GM23338 (cell line): ENCODE measurements around the gene DUSP8. TPM values are rescaled to one million over a fixed set of nuclear protein-coding genes. Genes with fewer than 3 reads are reported as not detected.

Source experiments
- ATAC-seq: fragments of 200-7000 bp; cut with Tn5 transposase; 3 replicates; pipeline ENCODE4 v1.9.1; 2020
- DNase-seq: peaks from one replicate; pipeline ENCODE4 v3.0.0-alpha.2; 2015; ENCODE audit warnings: low spot score
- H2AFZ ChIP-seq: fragments of 200-600 bp; sonication (generic); 2 replicates; pipeline ENCODE4 v1.8.0; 2016; ENCODE audit warnings: antibody characterized with exemption, mild to moderate bottlenecking, moderate library complexity
- H3F3A ChIP-seq: fragments of 200-600 bp; sonication (generic); replicated peaks from 2 replicates; pipeline ENCODE4 v1.8.0; 2017; ENCODE audit warnings: antibody characterized with exemption, mixed run types, low read depth
- H3K27ac ChIP-seq: fragments of 200-600 bp; sonication (generic); 2 replicates; pipeline ENCODE4 v1.6.1; 2016; ENCODE audit warnings: low read depth
- H3K27me3 ChIP-seq: fragments of 200-600 bp; sonication (generic); 2 replicates; pipeline ENCODE4 v1.8.0; 2016; ENCODE audit warnings: mild to moderate bottlenecking, mixed run types, moderate library complexity; ENCODE audit not compliant: insufficient read depth
- H3K36me3 ChIP-seq: fragments of 200-600 bp; sonication (generic); 2 replicates; pipeline ENCODE4 v1.8.0; 2016; ENCODE audit warnings: mild to moderate bottlenecking; ENCODE audit not compliant: insufficient read depth
- H3K4me1 ChIP-seq: fragments of 200-600 bp; sonication (generic); 2 replicates; pipeline ENCODE4 v1.8.0; 2016; ENCODE audit warnings: mild to moderate bottlenecking, moderate library complexity; ENCODE audit not compliant: insufficient read depth
- H3K4me2 ChIP-seq: fragments of 200-600 bp; sonication (generic); 2 replicates; pipeline ENCODE4 v1.7.1; 2017; ENCODE audit warnings: mixed run types
- H3K4me3 ChIP-seq: fragments of 200-600 bp; sonication (generic); 2 replicates; pipeline ENCODE4 v1.6.1; 2016; ENCODE audit warnings: mixed run types
- H3K79me2 ChIP-seq: fragments of 200-600 bp; sonication (generic); replicated peaks from 2 replicates; pipeline ENCODE4 v1.8.0; 2017; ENCODE audit warnings: mild to moderate bottlenecking; ENCODE audit not compliant: insufficient read depth
- H3K9me2 ChIP-seq: fragments of 200-600 bp; sonication (generic); 2 replicates; pipeline ENCODE4 v1.8.0; 2017; ENCODE audit not compliant: insufficient read depth
- H4K20me1 ChIP-seq: fragments of 200-600 bp; sonication (generic); replicated peaks from 2 replicates; pipeline ENCODE4 v1.8.0; 2017; ENCODE audit warnings: mild to moderate bottlenecking; ENCODE audit not compliant: insufficient read depth
- H3K27ac Mint-ChIP-seq: 2 replicates; pipeline ENCODE4 v1.8.0; 2020; ENCODE audit warnings: inconsistent platforms, mild to moderate bottlenecking, moderate library complexity, mixed read lengths
- H3K27me3 Mint-ChIP-seq: 3 replicates; pipeline ENCODE4 v1.8.0; 2022; ENCODE audit warnings: low read depth, mild to moderate bottlenecking, moderate library complexity, mixed read lengths, inconsistent platforms; ENCODE audit not compliant: insufficient read depth, poor library complexity
- H3K36me3 Mint-ChIP-seq: 3 replicates; pipeline ENCODE4 v1.8.0; 2021; ENCODE audit warnings: low read depth, mild to moderate bottlenecking, inconsistent platforms, moderate library complexity, mixed read lengths
- H3K4me1 Mint-ChIP-seq: 3 replicates; pipeline ENCODE4 v1.8.0; 2020; ENCODE audit warnings: mild to moderate bottlenecking, inconsistent platforms, mixed read lengths
- H3K4me3 Mint-ChIP-seq: 3 replicates; pipeline ENCODE4 v1.8.0; 2021; ENCODE audit warnings: moderate library complexity, mild to moderate bottlenecking, inconsistent platforms, mixed read lengths
- H3K9me3 Mint-ChIP-seq: 3 replicates; pipeline ENCODE4 v1.8.0; 2020; ENCODE audit warnings: moderate library complexity, mild to moderate bottlenecking, inconsistent platforms, mixed read lengths
- CREB1 ChIP-seq: fragments of 250-450 bp; sonication (Bioruptor Pico); IDR thresholded peaks from 2 replicates; pipeline ENCODE4 v1.5.0; 2020; ENCODE audit warnings: low read depth, mild to moderate bottlenecking, moderate library complexity
- ETS1 ChIP-seq: IDR thresholded peaks from 2 replicates; pipeline ENCODE4 v1.6.1; 2016; ENCODE audit warnings: antibody characterized with exemption
- EZH2phosphoT487 ChIP-seq: fragments of 200-600 bp; sonication (generic); IDR thresholded peaks from one replicate; pipeline ENCODE4 v1.8.1; 2018; ENCODE audit warnings: antibody characterized with exemption; ENCODE audit not compliant: unreplicated experiment
- NANOG ChIP-seq: IDR thresholded peaks from 2 replicates; pipeline ENCODE4 v1.6.1; 2016; ENCODE audit warnings: antibody characterized with exemption, borderline replicate concordance
- ZNF114 ChIP-seq: fragments of 250-450 bp; sonication (Bioruptor Pico); IDR thresholded peaks from 2 replicates; pipeline ENCODE4 v1.5.0; 2020; ENCODE audit warnings: mild to moderate bottlenecking, moderate library complexity
- ZNF331 ChIP-seq: fragments of 250-450 bp; sonication (Bioruptor Pico); IDR thresholded peaks from 2 replicates; pipeline ENCODE4 v1.5.0; 2020; ENCODE audit warnings: low read depth, mild to moderate bottlenecking, moderate library complexity
- ZNF462 ChIP-seq: fragments of 250-450 bp; sonication (Bioruptor Pico); IDR thresholded peaks from 2 replicates; pipeline ENCODE4 v1.5.0; 2020; ENCODE audit warnings: mild to moderate bottlenecking, moderate library complexity
- polyA plus RNA-seq: library from polyadenylated mRNA; unstranded; fragments of >200 nt; fragmentation: Nextera tagmentation; extraction: Ambion mirVana; gene quantifications from 2 replicates; pipeline ENCODE4 v1.2.1, GENCODE V29; 2016
- total RNA-seq: library from RNA; depleted of rRNA; stranded (reverse); fragments of >200 nt; shearing (Covaris generic); gene quantifications from 2 replicates; pipeline ENCODE4 v1.2.3, GENCODE V29; 2014
- TF ChIP-seq, protein P1 (sequence below), 2 experiments: fragments of 200-600 bp in 1 of 2; sonication (generic) in 1 of 2; conservative IDR thresholded peaks; 2 replicates each; pipeline versions ENCODE4 v1.5.1 to v1.6.1; 2016 to 2017; ENCODE audit warnings: antibody characterized with exemption in 2 of 2, low read depth in 2 of 2, mild to moderate bottlenecking in 2 of 2, moderate library complexity in 1 of 2

The DUSP8 gene
- total and polyA plus RNA-seq, 2 experiments from 2014 or later = 1.1 TPM

DNA sequence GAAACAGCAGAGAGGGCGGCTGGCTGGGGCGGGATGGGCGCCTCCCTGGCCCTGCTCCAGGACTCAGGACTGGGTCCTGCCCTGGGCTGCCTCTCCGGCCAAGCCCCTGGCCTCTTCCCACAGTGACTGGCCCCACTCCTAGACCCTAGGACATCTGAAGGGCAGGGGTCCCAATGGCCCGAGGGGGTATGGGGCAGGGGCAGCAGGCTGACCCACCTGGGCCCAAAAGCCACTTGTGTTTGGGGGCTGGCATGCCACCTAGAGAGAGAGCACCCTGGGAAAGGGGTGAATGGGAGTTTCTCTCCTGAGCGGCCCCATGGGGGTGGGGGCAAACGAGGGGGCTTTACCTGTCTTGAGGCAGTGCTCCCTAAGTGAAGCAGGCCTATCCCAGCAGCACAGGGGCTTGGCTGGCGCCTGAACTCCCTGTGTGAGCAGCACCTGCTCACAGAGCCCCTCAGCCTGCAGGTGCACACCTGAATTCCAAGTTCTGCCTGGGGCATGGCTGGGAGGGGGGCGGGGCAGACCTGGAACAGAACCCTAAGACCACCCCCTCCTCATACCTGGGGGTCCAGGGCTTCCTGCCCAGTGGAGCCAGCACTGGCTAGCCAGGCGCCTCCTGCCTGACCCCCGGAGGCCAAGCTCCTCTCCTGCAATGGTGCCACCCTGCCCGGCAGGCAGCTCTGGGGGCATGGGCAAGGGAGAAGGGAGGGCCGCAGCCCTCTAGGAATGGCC lies 16.9 kb downstream of the DUSP8 start:
- Histone ChIP-seq H3K36me3 (no peaks in the 10 kb centered on the region), H3K79me2 (no peaks in the 10 kb centered on the region), H3K27ac (no peak overlapping the region), H3K9me2 (no peaks in the 10 kb centered on the region), H3K4me3 (peak overlapping the region; percentile 46; the same call in 1 of the 2 replicates), H4K20me1 (no peaks in the 10 kb centered on the region), H3K4me2 (no peak overlapping the region; the same call in 1 of the 2 replicates), H2AFZ (no peak overlapping the region), H3F3A (no peaks in the 10 kb centered on the region), H3K27me3 (peaks cover 49% of the 10 kb centered on the region), H3K4me1 (peaks cover 31% of the 10 kb centered on the region)
- ATAC-seq (no peak), DNase-seq (no peak)
- Mint-ChIP-seq H3K27ac (no peak overlapping the region), H3K36me3 (no peaks in the 10 kb centered on the region), H3K4me3 (no peak overlapping the region; the same call in 2 of the 3 replicates), H3K9me3 (no peaks in the 10 kb centered on the region), H3K27me3 (peaks cover 59% of the 10 kb centered on the region), H3K4me1 (peaks cover 30% of the 10 kb centered on the region)
- no peak for TF ChIP-seq ZNF114 (CRISPR knock-in tag)
- TF ChIP-seq ETS1 = no peak
- TF ChIP-seq, protein P1, sequence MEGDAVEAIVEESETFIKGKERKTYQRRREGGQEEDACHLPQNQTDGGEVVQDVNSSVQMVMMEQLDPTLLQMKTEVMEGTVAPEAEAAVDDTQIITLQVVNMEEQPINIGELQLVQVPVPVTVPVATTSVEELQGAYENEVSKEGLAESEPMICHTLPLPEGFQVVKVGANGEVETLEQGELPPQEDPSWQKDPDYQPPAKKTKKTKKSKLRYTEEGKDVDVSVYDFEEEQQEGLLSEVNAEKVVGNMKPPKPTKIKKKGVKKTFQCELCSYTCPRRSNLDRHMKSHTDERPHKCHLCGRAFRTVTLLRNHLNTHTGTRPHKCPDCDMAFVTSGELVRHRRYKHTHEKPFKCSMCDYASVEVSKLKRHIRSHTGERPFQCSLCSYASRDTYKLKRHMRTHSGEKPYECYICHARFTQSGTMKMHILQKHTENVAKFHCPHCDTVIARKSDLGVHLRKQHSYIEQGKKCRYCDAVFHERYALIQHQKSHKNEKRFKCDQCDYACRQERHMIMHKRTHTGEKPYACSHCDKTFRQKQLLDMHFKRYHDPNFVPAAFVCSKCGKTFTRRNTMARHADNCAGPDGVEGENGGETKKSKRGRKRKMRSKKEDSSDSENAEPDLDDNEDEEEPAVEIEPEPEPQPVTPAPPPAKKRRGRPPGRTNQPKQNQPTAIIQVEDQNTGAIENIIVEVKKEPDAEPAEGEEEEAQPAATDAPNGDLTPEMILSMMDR (conservative IDR thresholded peaks at IDR 0.05; ENCODE audit: low read depth in 2 of 2) = no peak
- TF ChIP-seq CREB1 (CRISPR knock-in tag) = no peak
- no peak for TF ChIP-seq ZNF331 (CRISPR knock-in tag)
- TF ChIP-seq ZNF462 = no peak
- no peak for TF ChIP-seq EZH2phosphoT487
- no peak for TF ChIP-seq NANOG
